ENCODE results near the gene CSE1L. TPM values are rescaled to one million over a fixed set of nuclear protein-coding genes. Genes with fewer than 3 reads are reported as not detected.
A peak's percentile ranks its signal among the peaks of the same experiment; 100 is the strongest.

The CSE1L gene
- total and polyA plus RNA-seq, 9 donors, result 52.7 to 70.6 (median 61.2) TPM

GRCh38 chr20:49029203-49029602 lies 16.9 kb upstream of the CSE1L start:
- DNase-seq, result no peak
- WGBS (ENCODE audit: insufficient coverage), result 100% methylated on average over 1 of the region's 1 CpG
- Histone ChIP-seq H3K27me3 (ENCODE audit: control insufficient read depth, insufficient read depth, low read length) (no peaks in the 10 kb centered on the region), H3K36me3 (ENCODE audit: control insufficient read depth, insufficient read depth, low read length) (peaks cover 53% of the 10 kb centered on the region), H3K9me3 (replicated peaks; ENCODE audit: control insufficient read depth, low read depth, low read length) (no peaks in the 10 kb centered on the region), H3K4me1 (ENCODE audit: control insufficient read depth, insufficient read depth, low read length) (no peaks in the 10 kb centered on the region), H3K27ac (ENCODE audit: low read length) (no peak overlapping the region), H3K4me3 (ENCODE audit: low read length) (no peak overlapping the region)

GRCh38 chr20:49030954-49031619 lies 15.0 kb upstream of the CSE1L start:
- no peak overlapping the region for H3K4me3 ChIP-seq (ENCODE audit: low read length)
- no peak overlapping the region for H3K27ac ChIP-seq (ENCODE audit: low read length)
- H3K36me3 ChIP-seq (ENCODE audit: control insufficient read depth, insufficient read depth, low read length), result peaks cover 42% of the 10 kb centered on the region
- H3K27me3 ChIP-seq (ENCODE audit: control insufficient read depth, insufficient read depth, low read length), result no peaks in the 10 kb centered on the region
- no peaks in the 10 kb centered on the region for H3K9me3 ChIP-seq (replicated peaks; ENCODE audit: control insufficient read depth, low read depth, low read length)
- H3K4me1 ChIP-seq (ENCODE audit: control insufficient read depth, insufficient read depth, low read length), result no peaks in the 10 kb centered on the region
- no peak for DNase-seq
- 86% methylated on average over 4 of the region's 6 CpGs for WGBS (ENCODE audit: insufficient coverage)

GRCh38 chr20:49032455-49032854 lies 13.7 kb upstream of the CSE1L start:
- H3K36me3 ChIP-seq (ENCODE audit: control insufficient read depth, insufficient read depth, low read length), result peaks cover 42% of the 10 kb centered on the region
- 100% methylated on average over 3 of the region's 8 CpGs for WGBS (ENCODE audit: insufficient coverage)

GRCh38 chr20:49034070-49034732 lies 11.9 kb upstream of the CSE1L start:
- DNase-seq, result no peak
- Histone ChIP-seq H3K27me3 (ENCODE audit: control insufficient read depth, insufficient read depth, low read length) (no peaks in the 10 kb centered on the region), H3K27ac (ENCODE audit: low read length) (no peak overlapping the region), H3K36me3 (ENCODE audit: control insufficient read depth, insufficient read depth, low read length) (peaks cover 35% of the 10 kb centered on the region), H3K4me1 (ENCODE audit: control insufficient read depth, insufficient read depth, low read length) (no peaks in the 10 kb centered on the region), H3K4me3 (ENCODE audit: low read length) (no peak overlapping the region), H3K9me3 (replicated peaks; ENCODE audit: control insufficient read depth, low read depth, low read length) (no peaks in the 10 kb centered on the region)
- 82% methylated on average over 1 of the region's 7 CpGs for WGBS (ENCODE audit: insufficient coverage)

More at GRCh38 chr20:49032455-49032854, 13.7 kb upstream of the CSE1L start:
- Histone ChIP-seq H3K4me1 (ENCODE audit: control insufficient read depth, insufficient read depth, low read length) (no peaks in the 10 kb centered on the region), H3K27ac (ENCODE audit: low read length) (no peak overlapping the region), H3K9me3 (replicated peaks; ENCODE audit: control insufficient read depth, low read depth, low read length) (no peaks in the 10 kb centered on the region), H3K27me3 (ENCODE audit: control insufficient read depth, insufficient read depth, low read length) (no peaks in the 10 kb centered on the region), H3K4me3 (ENCODE audit: low read length) (no peak overlapping the region)
- DNase-seq, result no peak

- no peaks in the 10 kb centered on the region for H3K27me3 ChIP-seq (ENCODE audit: control insufficient read depth, insufficient read depth, low read length)
- 61% methylated on average over 2 of the region's 3 CpGs for WGBS (ENCODE audit: insufficient coverage)
- no peaks in the 10 kb centered on the region for H3K4me1 ChIP-seq (ENCODE audit: control insufficient read depth, insufficient read depth, low read length)
- no peak overlapping the region for H3K27ac ChIP-seq (ENCODE audit: low read length)
- H3K9me3 ChIP-seq (replicated peaks; ENCODE audit: control insufficient read depth, low read depth, low read length), result no peaks in the 10 kb centered on the region
- H3K4me3 ChIP-seq (ENCODE audit: low read length), result no peak overlapping the region
- DNase-seq, result peak; percentile 37
- H3K36me3 ChIP-seq (ENCODE audit: control insufficient read depth, insufficient read depth, low read length), result peaks cover 12% of the 10 kb centered on the region
These were observed 8.1 kb upstream of the CSE1L start for GRCh38 chr20:49037962-49038387.

GRCh38 chr20:49039854-49040253 lies 6.3 kb upstream of the CSE1L start:
- DNase-seq, result no peak
- no peak overlapping the region for H3K4me3 ChIP-seq (ENCODE audit: low read length)
- no peak overlapping the region for H3K27ac ChIP-seq (ENCODE audit: low read length)
- H3K9me3 ChIP-seq (replicated peaks; ENCODE audit: control insufficient read depth, low read depth, low read length), result no peaks in the 10 kb centered on the region
- no peaks in the 10 kb centered on the region for H3K27me3 ChIP-seq (ENCODE audit: control insufficient read depth, insufficient read depth, low read length)
- no peaks in the 10 kb centered on the region for H3K4me1 ChIP-seq (ENCODE audit: control insufficient read depth, insufficient read depth, low read length)
- peaks cover 3% of the 10 kb centered on the region for H3K36me3 ChIP-seq (ENCODE audit: control insufficient read depth, insufficient read depth, low read length)
- WGBS (ENCODE audit: insufficient coverage), result 87% methylated on average over 3 of the region's 5 CpGs

- no peak for DNase-seq
- Histone ChIP-seq H3K27me3 (ENCODE audit: control insufficient read depth, insufficient read depth, low read length) (no peaks in the 10 kb centered on the region), H3K9me3 (replicated peaks; ENCODE audit: control insufficient read depth, low read depth, low read length) (no peaks in the 10 kb centered on the region), H3K4me3 (ENCODE audit: low read length) (no peak overlapping the region), H3K4me1 (ENCODE audit: control insufficient read depth, insufficient read depth, low read length) (peaks cover 17% of the 10 kb centered on the region), H3K27ac (ENCODE audit: low read length) (no peak overlapping the region), H3K36me3 (ENCODE audit: control insufficient read depth, insufficient read depth, low read length) (no peaks in the 10 kb centered on the region)
- 100% methylated on average over 3 of the region's 5 CpGs for WGBS (ENCODE audit: insufficient coverage)
These were observed 3.1 kb upstream of the CSE1L start for GRCh38 chr20:49043000-49043399.

GRCh38 chr20:49045440-49046086 lies 549 bp upstream of the CSE1L start:
- Histone ChIP-seq H3K36me3 (ENCODE audit: control insufficient read depth, insufficient read depth, low read length) (peaks cover 7% of the 10 kb centered on the region), H3K4me3 (ENCODE audit: low read length) (peak overlapping the region; percentile 100), H3K27me3 (ENCODE audit: control insufficient read depth, insufficient read depth, low read length) (no peaks in the 10 kb centered on the region), H3K4me1 (ENCODE audit: control insufficient read depth, insufficient read depth, low read length) (peaks cover 18% of the 10 kb centered on the region), H3K27ac (ENCODE audit: low read length) (peak overlapping the region; percentile 98), H3K9me3 (replicated peaks; ENCODE audit: control insufficient read depth, low read depth, low read length) (no peaks in the 10 kb centered on the region)
- WGBS (ENCODE audit: insufficient coverage), result 9% methylated on average over 11 of the region's 12 CpGs
- DNase-seq, result peak; percentile 50

- Histone ChIP-seq H3K4me1 (ENCODE audit: control insufficient read depth, insufficient read depth, low read length) (peaks cover 8% of the 10 kb centered on the region), H3K9me3 (replicated peaks; ENCODE audit: control insufficient read depth, low read depth, low read length) (no peaks in the 10 kb centered on the region), H3K27ac (ENCODE audit: low read length) (no peak overlapping the region), H3K36me3 (ENCODE audit: control insufficient read depth, insufficient read depth, low read length) (peaks cover 17% of the 10 kb centered on the region), H3K27me3 (ENCODE audit: control insufficient read depth, insufficient read depth, low read length) (no peaks in the 10 kb centered on the region), H3K4me3 (ENCODE audit: low read length) (no peak overlapping the region)
- no peak for DNase-seq
- WGBS (ENCODE audit: insufficient coverage), result 93% methylated on average over 1 of the region's 1 CpG
These were observed 6.2 kb downstream of the CSE1L start for GRCh38 chr20:49052334-49052733.

GRCh38 chr20:49054056-49054643 lies 8.0 kb downstream of the CSE1L start:
- DNase-seq, result no peak
- H3K4me1 ChIP-seq (ENCODE audit: control insufficient read depth, insufficient read depth, low read length), result no peaks in the 10 kb centered on the region
- no peak overlapping the region for H3K27ac ChIP-seq (ENCODE audit: low read length)
- H3K9me3 ChIP-seq (replicated peaks; ENCODE audit: control insufficient read depth, low read depth, low read length), result no peaks in the 10 kb centered on the region
- peaks cover 15% of the 10 kb centered on the region for H3K36me3 ChIP-seq (ENCODE audit: control insufficient read depth, insufficient read depth, low read length)
- WGBS (ENCODE audit: insufficient coverage), result 100% methylated on average over 1 of the region's 4 CpGs
- H3K4me3 ChIP-seq (ENCODE audit: low read length), result no peak overlapping the region
- H3K27me3 ChIP-seq (ENCODE audit: control insufficient read depth, insufficient read depth, low read length), result no peaks in the 10 kb centered on the region

Measured in muscle of leg (tissue), 11 donors.